Activated CD4-positive, alpha-beta T cell treated with anti-CD3 and anti-CD28 coated beads, Interleukin-2, amount 50 U/mL, for 1 hour (primary cell): Measurements from ENCODE around the gene ANP32E.
A peak's percentile ranks its signal among the peaks of the same experiment; 100 is the strongest.

Experiments used
- DNase-seq: peaks from one replicate; pipeline ENCODE4 v3.0.0-alpha.2; 2020

ANP32E gene

GRCh38 chr1:150235852-150236613 is at the start of gene ANP32E:
ANP32E (minus strand) TSS chr1:150236112; CDS start chr1:150235786, 326 bp downstream.
- peak; percentile 91 for DNase-seq

GRCh38 chr1:150283260-150283659 is 47.3 kb upstream of the ANP32E start:
- no peak for DNase-seq

GRCh38 chr1:150282558-150282958 is 46.6 kb upstream of the ANP32E start:
- DNase-seq, result no peak

GRCh38 chr1:150281758-150282557 is 46.0 kb upstream of the ANP32E start, which contains the start of gene CIART:
CIART (plus strand) TSS chr1:150282554; CDS start chr1:150283268, 714 bp downstream.
- peak; percentile 67 for DNase-seq

- peak; percentile 56 for DNase-seq
Measured at GRCh38 chr1:150281221-150281757, 45.4 kb upstream of the ANP32E start.

GRCh38 chr1:150280138-150280707 is 44.3 kb upstream of the ANP32E start:
- no peak for DNase-seq

DNA sequence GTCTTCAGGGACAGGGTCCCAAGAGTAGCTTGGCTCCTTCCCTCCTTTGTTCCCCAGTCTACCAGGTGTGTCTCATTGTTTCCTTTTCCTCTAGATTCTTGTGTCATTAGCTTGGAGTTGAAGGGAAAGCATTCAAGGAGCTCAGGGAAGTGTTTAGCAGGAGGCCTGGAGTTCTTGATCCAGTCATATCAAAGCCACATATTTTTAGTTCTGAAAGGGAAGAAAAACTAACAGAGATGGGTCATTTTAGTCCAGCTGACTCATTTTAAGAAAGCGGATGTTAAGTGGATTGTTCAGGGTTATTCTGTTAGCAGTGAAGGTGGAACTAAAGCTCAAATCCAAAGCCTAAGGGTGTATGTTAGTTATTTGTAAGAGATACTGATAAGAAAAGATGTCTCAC is 37.4 kb upstream of the ANP32E start:
- no peak for DNase-seq

DNA sequence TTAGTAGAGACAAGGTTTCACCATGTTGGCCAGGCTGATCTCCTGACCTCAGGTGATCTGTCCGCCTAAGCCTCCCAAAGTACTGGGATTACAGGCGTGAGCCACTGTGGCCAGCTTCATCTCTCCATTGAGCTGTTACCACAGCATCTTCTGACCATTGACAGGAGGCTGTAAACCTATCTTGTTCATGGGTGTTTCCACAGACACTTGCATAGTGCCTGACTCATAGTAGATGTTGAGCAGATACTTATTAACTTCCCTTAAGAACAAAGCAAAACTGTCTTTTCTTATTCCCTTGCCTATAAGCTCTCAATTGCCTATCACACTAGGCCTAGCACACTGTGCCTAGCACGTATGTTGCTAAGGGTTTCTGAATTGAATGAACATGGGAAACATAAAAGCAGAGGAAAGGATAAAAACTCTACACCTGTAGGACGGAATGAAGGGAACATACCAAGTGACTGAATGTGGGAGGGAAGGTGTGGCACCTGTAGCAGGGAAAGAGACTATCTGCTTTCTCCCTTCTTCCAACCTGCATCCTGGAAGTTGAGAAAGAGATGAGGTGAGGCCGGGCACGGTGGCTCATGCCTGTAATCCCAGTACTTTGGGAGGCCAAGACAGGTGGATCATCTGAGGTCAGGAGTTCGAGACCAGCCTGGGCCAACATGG is 35.5 kb upstream of the ANP32E start:
- DNase-seq, result no peak

GRCh38 chr1:150269451-150269850 is 33.5 kb upstream of the ANP32E start:
- no peak for DNase-seq

- DNase-seq, result peak; percentile 89
Measured at GRCh38 chr1:150268705-150269403, 32.9 kb upstream of the ANP32E start, which contains the start of gene APH1A. APH1A (minus strand) TSS chr1:150269016; CDS start chr1:150268810, 206 bp downstream.

- peak; percentile 45 for DNase-seq
Measured at GRCh38 chr1:150268340-150268704, 32.4 kb upstream of the ANP32E start.

- DNase-seq, result no peak
Measured at GRCh38 chr1:150267896-150268295, 32.0 kb upstream of the ANP32E start.

DNA sequence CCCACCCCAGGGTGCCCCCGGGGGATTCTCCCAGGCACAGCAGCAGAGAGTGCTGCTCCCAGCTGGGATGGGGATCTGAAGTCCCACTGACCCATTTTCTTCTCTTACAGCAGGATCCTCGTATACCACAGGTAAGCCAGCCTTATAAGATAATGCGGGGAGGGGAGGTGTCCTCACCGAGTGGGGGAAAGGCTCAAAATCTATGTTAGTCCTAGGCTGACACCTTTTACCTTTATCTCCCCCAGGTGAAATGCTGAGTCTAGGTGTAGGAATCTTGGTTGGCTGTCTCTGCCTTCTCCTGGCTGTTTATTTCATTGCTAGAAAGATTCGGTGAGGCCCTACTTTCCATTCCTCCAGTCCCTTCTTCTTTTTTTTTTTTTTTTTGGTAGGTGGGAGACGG is 27.6 kb upstream of the ANP32E start:
- DNase-seq, result no peak

- no peak for DNase-seq
Measured at GRCh38 chr1:150262388-150263320, 26.7 kb upstream of the ANP32E start.

GRCh38 chr1:150261367-150261766 is 25.5 kb upstream of the ANP32E start:
- no peak for DNase-seq

GRCh38 chr1:150259758-150260669 is 24.1 kb upstream of the ANP32E start:
- DNase-seq, result no peak

DNA sequence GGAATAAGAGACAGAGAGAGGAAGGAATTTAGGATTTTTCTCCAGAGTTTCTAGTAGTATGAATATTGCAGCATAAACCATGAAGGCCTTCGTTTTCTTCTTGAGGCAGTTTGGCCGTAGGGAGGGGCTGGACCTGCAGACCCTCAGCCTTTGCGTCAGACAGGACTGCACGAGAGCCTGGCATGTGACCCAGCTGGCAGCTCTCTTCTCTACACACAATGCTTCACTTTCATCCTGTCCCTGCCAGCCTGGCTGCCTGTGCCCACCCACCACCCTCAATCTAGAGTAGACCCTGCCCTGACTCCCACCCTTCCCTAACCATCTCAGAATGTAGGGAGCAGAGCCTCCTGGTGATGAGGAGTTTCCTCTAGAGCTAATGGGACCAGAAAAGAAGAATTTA is 23.3 kb upstream of the ANP32E start:
- no peak for DNase-seq

DNA sequence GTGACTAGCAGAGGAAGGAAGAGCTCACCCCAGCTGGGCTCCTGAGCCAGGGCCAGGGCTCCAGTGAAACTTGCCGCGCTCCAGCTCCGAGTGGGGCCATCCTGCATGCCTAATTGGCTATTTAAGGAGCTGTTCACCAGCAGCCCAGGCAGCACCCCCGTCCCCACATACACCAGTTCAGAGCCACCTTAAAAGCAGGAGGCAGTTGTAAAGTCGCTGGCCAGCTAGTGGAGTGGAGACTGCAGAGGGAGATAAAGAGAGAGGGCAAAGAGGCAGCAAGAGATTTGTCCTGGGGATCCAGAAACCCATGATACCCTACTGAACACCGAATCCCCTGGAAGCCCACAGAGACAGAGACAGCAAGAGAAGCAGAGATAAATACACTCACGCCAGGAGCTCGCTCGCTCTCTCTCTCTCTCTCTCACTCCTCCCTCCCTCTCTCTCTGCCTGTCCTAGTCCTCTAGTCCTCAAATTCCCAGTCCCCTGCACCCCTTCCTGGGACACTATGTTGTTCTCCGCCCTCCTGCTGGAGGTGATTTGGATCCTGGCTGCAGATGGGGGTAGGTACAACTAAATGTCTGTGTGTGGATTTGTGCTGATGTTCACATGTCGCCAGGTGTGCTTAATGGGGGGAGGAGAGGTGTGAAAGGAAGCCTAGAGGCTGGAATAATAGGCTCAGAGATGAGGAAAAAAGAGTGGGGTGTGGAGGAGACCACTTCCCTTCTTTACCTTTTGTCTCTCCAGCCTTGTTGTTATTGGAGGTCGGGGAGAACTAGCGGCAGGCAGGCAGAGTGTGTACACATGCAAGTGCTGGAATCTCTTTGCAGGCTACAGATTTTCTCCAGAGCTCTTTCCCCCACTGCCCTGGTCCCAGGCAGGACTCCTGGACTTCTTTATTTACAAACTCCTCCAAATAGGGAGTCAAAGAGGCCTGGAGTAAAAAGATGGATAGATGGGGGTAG is 22.0 kb upstream of the ANP32E start, which contains the start of gene CA14:
Gene CA14 (plus strand): TSS at position 151 of the 962 bp plus-strand sequence. CDS start 355 bp downstream, at position 506.
- DNase-seq, result no peak
